NCI-H2029 treated with DMSO at 0.1 percent for 48 hours (cell line): ENCODE results near the gene FMO2.

ENCODE experiments used
- DNase-seq: peaks from one replicate; lab custom pipeline; 2025; lab: John Stamatoyannopoulos, UW

Gene FMO2, protein sequence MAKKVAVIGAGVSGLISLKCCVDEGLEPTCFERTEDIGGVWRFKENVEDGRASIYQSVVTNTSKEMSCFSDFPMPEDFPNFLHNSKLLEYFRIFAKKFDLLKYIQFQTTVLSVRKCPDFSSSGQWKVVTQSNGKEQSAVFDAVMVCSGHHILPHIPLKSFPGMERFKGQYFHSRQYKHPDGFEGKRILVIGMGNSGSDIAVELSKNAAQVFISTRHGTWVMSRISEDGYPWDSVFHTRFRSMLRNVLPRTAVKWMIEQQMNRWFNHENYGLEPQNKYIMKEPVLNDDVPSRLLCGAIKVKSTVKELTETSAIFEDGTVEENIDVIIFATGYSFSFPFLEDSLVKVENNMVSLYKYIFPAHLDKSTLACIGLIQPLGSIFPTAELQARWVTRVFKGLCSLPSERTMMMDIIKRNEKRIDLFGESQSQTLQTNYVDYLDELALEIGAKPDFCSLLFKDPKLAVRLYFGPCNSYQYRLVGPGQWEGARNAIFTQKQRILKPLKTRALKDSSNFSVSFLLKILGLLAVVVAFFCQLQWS

DNA sequence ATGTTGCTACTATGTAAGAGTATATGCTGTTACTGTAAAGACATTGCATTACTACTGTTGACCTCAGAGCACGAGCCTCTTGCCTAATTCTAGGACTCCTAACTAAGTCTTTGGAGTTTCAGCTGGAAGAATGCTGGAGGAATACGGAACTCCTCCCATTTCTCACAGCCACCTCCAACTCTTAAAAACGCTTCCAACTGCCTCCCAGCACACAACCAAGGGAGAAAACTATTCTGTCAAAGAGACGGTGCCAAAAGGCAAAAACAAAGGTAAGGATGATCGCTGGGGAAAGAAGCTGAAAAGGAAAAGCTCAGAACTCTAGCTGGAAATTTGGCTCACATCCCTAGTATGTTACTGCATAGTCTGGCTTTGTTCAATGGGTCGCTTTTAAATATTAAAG lies at the start of gene FMO2:
FMO2 (plus strand) TSS at position 210 of the 400 bp plus-strand sequence. CDS start 414 bp downstream, outside the sequence.
- DNase-seq = no peak

DNA sequence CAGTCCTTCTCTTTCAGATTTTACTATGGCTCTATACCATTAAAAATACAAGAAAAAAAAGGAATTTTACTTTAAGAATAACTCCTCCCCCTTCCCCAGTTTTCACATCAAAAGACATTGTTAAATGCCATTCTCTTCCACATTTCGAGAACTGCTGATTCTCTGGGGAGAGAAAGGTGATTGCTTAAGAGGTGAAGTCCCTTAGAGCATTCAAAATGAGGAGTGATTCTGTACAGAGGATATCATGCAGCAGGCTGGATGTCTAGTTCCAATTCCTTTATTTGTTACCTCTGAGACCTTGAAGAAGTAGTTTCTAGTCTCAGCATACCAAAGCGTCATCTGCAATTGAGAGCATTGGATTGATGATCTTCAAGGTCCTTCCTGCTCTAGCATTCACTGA lies 47.5 kb upstream of the FMO2 start:
- DNase-seq = no peak

DNA sequence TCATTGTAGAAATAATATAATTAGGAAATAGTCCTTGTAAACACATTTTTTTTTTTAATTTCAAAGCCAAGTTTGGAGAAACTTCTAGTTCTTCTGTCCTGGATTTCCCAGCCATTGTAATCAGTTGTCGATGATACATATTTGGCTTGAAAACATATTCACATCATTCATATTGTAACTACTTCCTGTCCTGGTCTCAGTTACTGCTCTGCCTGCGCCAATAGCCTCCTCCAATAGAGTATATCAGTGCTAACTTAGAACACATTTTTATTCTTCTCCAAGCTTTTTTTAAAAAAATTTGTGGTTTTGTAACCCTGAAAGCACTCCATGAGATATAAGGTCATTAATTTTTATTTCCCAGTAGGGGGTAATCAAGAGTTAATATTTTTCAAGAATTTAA lies 46.1 kb upstream of the FMO2 start:
- DNase-seq = no peak

DNA sequence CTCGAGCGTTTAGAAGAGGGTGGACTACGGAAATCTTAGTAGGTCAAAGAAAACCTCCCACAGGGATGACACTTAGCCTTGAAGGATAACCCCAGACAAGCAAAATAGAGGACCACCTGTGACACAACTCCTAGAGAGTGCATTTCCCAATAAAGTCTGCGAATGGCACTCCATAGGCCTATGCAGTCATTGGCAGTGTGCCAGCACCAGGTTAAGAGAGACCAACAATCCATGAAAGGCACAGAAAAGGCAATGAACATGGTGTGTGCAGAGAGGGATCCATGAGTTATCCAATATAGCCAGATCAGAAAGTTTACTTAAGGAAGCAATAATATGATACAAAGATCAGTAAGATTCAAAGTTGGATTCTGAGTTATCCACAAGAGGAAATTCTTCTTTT lies 45.2 kb upstream of the FMO2 start:
- no peak for DNase-seq

DNA sequence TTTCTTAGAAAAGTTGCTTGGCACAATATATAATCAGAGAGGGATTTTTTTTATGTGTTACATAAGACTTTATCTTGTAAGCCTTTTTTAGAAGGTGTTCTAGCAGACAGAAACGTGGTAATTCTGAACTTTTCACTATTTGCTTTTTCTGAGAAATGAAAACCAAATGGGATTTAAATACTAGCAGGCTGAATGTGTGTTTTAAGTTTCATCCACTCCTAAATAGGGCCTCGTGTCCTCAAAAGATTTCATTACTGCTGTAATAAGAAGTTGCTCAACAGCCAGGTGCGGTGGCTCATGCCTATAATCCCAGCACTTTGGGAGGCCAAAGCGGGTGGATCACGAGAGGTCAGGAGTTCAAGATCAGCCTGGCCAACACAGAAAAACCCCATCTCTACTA lies 44.7 kb upstream of the FMO2 start:
- DNase-seq = no peak

DNA sequence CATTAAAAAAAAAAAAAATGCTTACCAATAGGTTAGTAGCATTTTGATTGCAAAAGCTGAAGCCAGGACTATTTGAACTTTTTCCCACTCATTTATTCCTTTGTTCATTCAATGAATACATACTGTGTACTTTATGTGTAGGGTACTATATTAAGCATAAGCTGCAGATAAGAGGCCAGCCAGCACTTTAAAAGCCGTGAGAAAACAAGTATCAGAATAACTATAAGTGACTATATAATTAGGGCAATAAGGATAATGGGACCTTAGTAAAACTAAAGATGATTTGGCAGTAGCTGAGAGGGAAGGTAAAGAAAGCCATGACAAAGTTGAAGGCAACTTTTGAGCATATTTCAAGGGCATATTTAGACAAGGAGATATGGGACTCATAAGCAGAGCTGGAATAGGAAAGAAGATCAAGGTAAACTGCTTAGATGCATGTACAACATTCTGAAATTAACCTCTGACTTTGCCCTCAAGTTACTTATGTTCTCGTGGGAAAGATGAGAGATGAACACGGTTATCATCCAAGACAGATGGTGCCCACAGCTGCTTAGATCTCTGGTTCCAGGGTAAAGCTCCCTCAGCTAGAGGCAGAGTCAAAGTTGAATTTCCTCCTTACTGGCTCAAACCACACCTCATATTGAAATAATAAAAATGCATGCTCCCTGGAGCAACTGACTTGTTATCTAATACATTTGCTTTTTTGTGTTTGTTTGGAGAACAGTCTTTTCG lies 44.0 kb upstream of the FMO2 start:
- DNase-seq = no peak

DNA sequence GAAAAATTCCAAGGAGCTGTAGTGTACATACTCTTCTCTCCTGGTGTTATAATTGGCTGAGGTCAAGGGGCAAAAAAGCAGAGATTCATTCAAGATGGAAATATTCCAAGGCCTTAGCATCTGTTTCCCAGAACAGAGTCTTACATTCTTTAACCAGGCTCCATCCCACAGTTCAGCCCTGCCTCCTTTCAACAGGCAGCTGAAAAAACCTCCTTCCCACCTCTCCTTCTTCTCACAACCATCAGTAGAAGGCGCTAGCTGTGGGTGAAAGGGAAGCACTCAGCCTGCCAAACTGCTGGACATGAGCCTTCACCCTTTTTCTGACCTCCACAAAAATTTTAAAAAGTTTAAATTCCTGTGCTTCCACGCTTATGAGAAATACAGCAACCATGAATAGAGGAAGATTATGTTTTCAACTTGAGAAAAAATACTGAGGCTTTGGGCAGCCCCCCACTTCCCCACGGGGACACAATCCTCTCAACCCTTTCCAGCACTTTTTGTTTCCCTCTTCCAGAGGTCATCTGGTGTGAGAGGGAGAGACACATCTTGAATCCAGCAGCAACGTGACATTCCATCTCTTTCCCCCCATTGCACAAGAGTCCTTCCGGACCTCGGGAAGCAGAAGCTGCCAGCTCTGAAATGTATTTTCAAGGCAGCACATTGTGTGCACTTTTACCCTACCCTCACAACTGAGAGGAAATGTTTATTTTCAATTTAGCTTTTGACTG lies 43.2 kb upstream of the FMO2 start:
- DNase-seq = no peak

DNA sequence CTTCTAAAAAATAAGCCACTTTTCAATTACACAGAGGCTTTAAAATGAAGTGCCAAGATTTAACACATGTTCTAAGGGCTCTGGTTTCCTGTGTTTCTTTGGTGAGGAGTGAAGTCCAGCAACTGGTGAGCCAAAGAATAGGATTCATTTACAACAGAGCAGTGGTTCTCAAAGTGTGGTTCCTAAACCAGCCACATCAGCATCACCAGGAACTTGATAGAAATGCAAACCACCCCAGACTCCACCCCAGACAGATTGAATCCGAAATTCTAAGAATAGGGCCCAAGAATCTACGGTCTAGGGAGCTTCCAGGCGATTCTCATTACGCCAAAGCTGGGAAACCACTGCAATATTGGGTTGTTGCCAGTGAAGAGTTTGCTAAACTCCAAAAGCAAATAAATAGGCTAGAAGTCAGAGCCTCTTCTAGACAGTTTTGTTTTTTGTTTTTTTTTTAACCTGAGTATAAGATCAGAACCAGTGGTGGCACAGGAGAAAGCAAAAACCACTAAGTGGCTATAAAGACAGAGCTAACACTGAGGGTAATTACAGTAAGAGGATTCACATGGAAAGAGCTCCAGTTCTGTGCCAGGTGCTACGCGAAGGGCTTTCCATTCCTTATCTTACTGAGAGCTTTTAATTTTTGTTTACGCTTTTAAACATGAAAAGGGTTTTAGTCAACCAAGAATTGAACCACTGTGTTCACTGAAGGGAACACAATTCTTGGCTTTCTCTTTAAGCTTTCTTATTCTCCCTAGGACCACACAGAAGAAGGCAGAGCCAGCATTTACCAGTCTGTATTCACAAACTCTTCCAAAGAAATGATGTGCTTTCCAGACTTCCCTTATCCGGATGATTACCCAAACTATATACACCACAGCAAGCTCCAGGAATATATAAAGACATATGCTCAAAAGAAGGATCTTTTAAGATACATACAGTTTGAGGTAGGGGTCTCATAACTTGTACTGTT lies 42.4 kb upstream of the FMO2 start:
- DNase-seq = peak; percentile 23

DNA sequence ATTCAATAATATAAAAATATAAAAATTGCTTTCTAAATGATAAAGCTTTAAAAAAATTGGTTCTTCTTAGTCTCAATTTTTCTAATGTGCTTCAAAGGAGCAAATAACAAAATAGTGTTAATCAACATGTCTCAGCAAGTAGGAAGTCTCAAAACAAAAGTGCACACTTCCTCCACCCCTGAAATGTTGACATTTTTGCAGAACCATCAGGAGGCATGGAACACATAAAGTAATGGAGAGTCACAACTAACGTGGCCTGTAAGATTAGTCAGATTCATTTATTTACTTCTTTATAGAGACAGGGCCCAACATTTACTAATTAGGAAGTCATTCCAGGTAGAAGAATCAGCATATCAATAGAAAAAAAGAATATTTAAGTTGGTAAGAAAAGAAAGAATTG lies 34.9 kb upstream of the FMO2 start:
- no peak for DNase-seq

DNA sequence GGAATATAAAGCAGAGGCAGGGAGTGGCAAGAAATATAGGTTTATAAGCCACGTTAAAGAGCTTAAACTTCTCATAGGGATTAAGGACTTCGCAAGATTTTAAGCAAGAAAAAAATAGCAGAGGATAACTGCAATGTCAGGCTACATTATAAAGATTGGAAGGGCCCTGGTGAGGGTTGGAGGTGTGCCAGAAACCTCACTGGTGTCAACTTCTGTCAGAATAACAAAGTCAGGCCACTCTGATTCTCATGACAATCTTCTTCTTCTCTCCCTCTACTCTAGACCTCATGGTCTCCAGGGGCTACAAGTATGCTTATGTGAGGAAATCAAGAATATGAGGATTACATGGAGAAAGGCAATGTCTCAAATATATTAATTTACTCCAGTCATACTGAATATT lies 32.6 kb upstream of the FMO2 start:
- no peak for DNase-seq

DNA sequence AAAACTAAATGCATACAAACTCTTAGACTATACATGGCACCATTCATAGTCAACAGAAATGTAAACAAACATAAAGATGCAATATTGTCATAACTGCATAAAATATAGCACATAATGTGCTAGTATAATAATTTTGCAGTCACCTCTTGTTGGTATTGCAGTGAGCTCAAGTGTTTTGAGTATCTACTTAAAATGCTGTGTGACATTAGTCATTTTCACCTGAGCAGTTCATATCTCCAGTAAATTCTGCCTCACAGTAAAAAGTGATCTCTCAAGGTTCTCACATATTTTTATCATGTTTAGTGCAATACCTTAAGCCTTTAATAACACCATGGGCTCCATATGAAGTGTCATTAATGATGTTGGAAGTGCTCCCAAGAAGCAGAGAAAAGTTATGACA lies 29.6 kb upstream of the FMO2 start:
- DNase-seq = no peak

DNA sequence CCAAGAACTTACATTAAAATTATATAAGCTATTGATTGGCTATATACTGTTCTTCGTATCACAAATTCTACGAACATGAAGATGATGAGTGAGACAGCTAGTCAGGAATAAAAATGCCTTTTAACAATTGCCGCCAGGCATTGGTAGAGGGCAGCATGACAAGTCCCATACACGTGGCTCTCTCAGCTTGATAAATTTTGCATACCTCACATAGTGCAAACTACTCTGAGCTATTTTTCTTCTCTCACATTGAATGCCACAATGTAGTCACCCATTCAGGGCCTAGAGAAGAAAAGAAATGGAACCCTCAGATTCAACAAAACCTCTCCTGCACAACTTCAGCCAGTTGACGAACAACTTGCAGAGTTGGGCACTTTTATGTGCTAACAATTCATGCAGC lies 27.0 kb upstream of the FMO2 start:
- no peak for DNase-seq

DNA sequence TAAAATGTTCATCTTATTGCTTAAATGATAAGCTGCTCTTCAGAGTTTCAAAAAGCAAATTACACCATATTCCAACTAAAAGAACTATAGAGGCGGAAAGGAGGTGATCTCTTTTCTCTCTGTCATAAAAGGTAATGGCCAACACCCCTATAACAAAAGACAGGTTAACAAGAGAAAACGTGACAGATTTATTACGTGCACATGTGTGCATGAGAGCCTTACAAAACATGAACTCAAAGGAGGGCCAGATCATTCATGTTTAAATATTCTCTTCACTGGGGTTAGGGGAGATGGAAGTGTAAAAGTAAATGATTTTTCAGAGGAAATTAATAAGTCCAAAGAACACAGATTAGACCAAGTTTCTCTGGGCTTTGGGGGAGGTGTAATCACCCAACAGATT lies 26.5 kb upstream of the FMO2 start:
- no peak for DNase-seq

DNA sequence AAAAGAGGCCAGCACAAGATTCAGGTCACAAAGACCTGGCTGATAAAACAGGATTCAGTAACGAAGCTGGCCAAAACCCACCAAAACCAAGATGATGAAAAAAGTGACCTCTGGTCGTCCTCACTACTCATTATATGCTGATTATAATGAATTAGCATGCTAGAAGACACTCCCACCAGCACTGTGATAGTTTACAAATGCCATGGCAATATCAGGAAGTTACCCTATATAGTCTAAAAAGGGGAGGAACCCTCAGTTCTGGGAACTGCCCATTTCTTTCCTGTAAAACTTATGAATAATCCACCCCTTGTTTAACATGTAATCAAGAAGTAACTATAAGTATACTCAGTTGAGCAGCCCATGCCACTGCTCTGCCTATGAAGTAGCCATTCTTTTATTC lies 26.0 kb upstream of the FMO2 start:
- no peak for DNase-seq

DNA sequence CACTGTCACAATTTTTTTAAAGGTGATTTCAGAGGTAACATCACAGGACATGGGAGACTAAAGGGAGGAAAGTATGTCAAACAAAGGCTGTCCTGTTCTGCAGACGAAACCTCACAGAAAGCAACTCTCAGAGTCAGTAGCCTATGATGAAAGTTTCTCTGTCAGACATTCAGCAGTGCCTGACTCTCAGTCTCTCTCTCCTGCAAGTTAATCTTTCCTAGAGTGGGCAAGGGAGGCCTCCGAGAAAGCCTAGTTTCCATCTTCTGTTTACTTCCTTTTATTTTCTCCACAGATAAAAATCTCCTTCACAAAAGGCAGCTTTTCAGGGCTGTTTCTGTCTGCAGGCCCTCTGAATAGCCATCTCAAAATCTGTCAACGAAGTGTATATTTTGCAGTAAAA lies 24.9 kb upstream of the FMO2 start:
- DNase-seq = no peak

DNA sequence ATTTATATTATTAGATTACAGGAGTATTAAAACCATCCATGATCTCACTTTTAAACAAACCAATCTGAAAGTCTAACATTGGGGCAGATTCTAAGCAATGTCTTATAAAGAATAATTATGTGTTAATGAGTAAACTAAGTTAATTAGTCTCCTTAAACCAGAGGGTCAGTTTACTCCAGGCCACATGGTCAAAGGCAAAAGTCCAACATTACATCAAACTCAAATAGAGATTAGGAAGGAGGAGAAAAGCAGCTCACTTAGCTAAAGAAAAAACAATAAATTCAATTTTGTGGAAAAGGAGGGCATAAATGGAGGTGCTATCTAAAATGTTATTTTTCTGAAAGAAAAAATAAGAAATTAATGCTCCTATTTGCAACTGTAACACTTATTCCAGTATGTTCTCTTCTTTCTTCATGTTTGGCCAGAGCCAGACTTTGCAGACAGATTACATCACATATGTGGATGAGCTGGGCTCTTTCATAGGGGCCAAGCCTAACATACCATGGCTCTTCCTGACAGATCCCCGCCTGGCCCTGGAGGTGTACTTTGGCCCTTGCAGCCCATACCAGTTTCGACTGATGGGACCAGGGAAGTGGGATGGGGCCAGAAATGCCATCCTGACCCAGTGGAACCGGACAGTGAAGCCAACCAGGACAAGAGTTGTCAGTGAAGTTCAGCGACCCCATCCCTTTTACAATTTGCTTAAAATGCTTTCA lies 24.3 kb upstream of the FMO2 start:
- DNase-seq = no peak

DNA sequence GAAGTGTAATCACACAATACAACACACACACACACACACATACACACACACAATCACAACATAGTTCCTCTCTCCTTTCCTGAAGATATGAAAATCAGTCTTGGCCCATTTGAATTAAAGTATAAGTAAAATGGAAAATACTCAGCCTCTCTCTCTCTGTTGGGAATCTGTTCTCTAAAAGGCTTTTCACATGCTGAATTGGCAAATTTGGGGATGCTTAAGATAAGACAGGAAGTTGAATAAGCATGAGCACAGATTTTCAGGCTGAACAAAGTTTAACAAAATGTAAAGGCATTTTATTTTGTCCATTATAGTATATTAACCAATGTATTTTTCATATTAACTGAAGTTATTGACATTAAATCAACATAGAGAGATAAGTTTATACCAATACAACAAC lies 23.7 kb upstream of the FMO2 start:
- no peak for DNase-seq

DNA sequence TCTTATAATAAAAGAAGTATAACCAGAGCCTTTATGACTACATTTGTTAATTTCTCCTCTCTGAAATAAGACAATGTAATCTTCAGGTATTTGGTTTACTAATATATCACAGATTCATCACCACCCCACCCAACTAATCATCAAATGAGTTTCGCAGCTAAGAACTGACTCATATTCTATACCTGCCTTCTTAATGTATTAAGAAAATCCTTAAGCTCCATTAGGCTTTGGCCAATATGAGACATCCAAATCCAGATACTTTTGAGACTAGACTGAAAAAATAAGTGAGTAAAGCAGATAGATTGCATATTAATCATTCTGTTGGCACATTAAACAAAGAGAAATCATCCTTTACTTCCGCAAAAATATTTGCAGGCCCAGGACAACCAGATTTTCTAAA lies 18.7 kb upstream of the FMO2 start:
- DNase-seq = no peak

DNA sequence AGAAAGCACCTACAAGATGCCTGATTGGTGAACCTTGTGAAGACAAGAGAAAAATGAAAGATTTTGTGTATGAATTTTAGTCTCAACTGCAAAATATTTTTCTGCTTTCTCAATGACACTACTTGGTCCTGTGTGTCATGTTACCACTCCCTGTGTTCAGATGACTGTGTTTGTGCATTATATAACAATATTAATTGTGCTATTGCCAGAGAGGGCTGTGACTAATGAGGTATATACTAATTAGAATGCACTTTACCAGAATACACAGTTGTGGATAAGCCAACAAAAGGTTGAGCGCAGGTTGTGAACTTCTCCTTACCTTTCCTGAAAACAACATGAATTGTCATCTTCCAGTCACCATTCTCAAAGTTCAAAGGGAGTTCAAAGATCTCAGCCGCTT lies 17.3 kb upstream of the FMO2 start:
- DNase-seq = no peak

DNA sequence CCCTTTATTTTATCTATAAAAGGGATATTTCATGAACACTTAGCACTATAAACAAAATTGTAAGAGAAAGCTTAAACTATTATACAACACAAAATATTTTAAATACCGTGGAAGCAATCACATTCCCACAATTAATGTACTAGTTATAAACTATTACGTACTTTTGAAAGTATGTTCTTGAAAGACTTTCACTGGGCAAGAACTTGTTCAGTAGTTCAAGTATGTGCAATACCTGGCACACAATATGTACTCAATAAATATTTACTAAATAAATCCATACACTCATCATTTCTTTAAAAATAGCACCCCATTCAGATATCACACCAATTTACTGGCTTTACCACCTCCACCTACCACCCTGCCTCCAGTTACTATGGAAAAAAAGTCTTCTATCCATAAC lies 12.6 kb upstream of the FMO2 start:
- DNase-seq = no peak

DNA sequence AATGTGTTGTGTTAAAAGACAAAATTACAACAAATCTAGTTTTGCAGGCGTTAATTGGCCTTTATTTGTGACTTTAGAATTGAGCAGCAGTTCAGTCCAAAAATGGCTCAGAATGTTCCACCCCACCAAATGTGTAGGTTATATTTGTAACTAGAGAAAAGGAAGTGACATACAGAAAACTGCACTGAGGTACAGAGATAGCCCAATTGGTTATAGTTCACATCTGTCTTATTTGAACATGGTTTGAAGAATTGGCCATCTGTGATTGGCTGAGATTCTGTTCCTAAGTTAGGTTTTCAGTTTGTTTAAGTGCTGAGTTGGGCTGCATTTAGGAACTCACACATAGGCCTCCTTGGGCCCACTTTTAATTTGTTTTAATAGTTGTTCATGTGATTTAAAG lies 12.0 kb upstream of the FMO2 start:
- DNase-seq = no peak
